Measurements from ENCODE around the gene TAS2R43. TPM values are rescaled to one million over a fixed set of nuclear protein-coding genes. Genes with fewer than 3 reads are reported as not detected.
"Not testable (repeated sequence)": the region's sequence is repeated elsewhere in the genome, so short reads cannot be mapped to it uniquely, and the experiment has no call there.

TAS2R43 gene
- polyA plus RNA-seq, 1 donor from 2014 or later: 0.35 TPM

- no peak for TF ChIP-seq TAF1 (IDR thresholded peaks at IDR 0.05; ENCODE audit: low read depth)
- no peak for TF ChIP-seq EZH2 (IDR thresholded peaks at IDR 0.05; ENCODE audit: borderline replicate concordance, insufficient read depth, low read length, poor library complexity, severe bottlenecking)
- TF ChIP-seq RAD21 (conservative IDR thresholded peaks at IDR 0.05): no peak
- TF ChIP-seq MXI1 (conservative IDR thresholded peaks at IDR 0.05; ENCODE audit: poor library complexity, severe bottlenecking): no peak
- no peaks in the 10 kb centered on the region for H3K9me2 ChIP-seq (ENCODE audit: insufficient read depth, low read length)
- no peak overlapping the region for H3K27ac ChIP-seq (ENCODE audit: low read length)
- H3K36me3 ChIP-seq (ENCODE audit: insufficient read depth, low read length): no peaks in the 10 kb centered on the region
- H3F3A ChIP-seq (ENCODE audit: insufficient read depth, low read length, poor library complexity, severe bottlenecking): no peaks in the 10 kb centered on the region
- H3K4me3 ChIP-seq (ENCODE audit: low read length): no peak overlapping the region
- no peak overlapping the region for H2AFZ ChIP-seq (ENCODE audit: low read depth, low read length)
- no peaks in the 10 kb centered on the region for H3K27me3 ChIP-seq (ENCODE audit: insufficient read depth, low read depth, low read length)
- no peak overlapping the region for H3K9ac ChIP-seq (ENCODE audit: low read length)
- peaks cover 7% of the 10 kb centered on the region for H3K79me2 ChIP-seq (replicated peaks; ENCODE audit: insufficient read depth, low read length)
- peaks cover 4% of the 10 kb centered on the region for H3K9me3 ChIP-seq (ENCODE audit: low read length)
- no peak overlapping the region for H3K4me2 ChIP-seq (ENCODE audit: low read length)
- no peaks in the 10 kb centered on the region for H4K20me1 ChIP-seq (ENCODE audit: insufficient read depth)
Measured at GRCh38 chr12:11055306-11055705, 36.8 kb downstream of the TAS2R43 start.

- not testable (repeated sequence) for H3F3A ChIP-seq (ENCODE audit: insufficient read depth, low read length, poor library complexity, severe bottlenecking); H3K4me2 ChIP-seq (ENCODE audit: low read length); H3K4me3 ChIP-seq (ENCODE audit: low read length); H3K79me2 ChIP-seq (replicated peaks; ENCODE audit: insufficient read depth, low read length); H3K27ac ChIP-seq (ENCODE audit: low read length); H3K9ac ChIP-seq (ENCODE audit: low read length); H3K9me3 ChIP-seq (ENCODE audit: low read length); H3K9me2 ChIP-seq (ENCODE audit: insufficient read depth, low read length); H4K20me1 ChIP-seq (ENCODE audit: insufficient read depth); H3K27me3 ChIP-seq (ENCODE audit: insufficient read depth, low read depth, low read length); H2AFZ ChIP-seq (ENCODE audit: low read depth, low read length)
- H3K36me3 ChIP-seq (ENCODE audit: insufficient read depth, low read length): peaks cover 11% of the 10 kb centered on the region
Measured at GRCh38 chr12:11049806-11050531, 42.1 kb downstream of the TAS2R43 start.

- H3F3A ChIP-seq (ENCODE audit: insufficient read depth, low read length, poor library complexity, severe bottlenecking); H3K4me3 ChIP-seq (ENCODE audit: low read length); H3K9ac ChIP-seq (ENCODE audit: low read length); H3K4me2 ChIP-seq (ENCODE audit: low read length); H3K9me2 ChIP-seq (ENCODE audit: insufficient read depth, low read length); H3K9me3 ChIP-seq (ENCODE audit: low read length); H4K20me1 ChIP-seq (ENCODE audit: insufficient read depth); H3K79me2 ChIP-seq (replicated peaks; ENCODE audit: insufficient read depth, low read length); H3K27ac ChIP-seq (ENCODE audit: low read length); H2AFZ ChIP-seq (ENCODE audit: low read depth, low read length); H3K27me3 ChIP-seq (ENCODE audit: insufficient read depth, low read depth, low read length): not testable (repeated sequence)
- H3K36me3 ChIP-seq (ENCODE audit: insufficient read depth, low read length): peaks cover 11% of the 10 kb centered on the region
Measured at GRCh38 chr12:11041366-11041765, 50.7 kb downstream of the TAS2R43 start.

Small RNA genes within 50 kb of the gene (small RNA-seq; reads per million reads assigned to genes)
- gene AC018630.1: 0 reads per million in 3 experiments

Other genes starting within 250 kb of the TAS2R43 start
- 4.8 and 5.0 TPM in 2 replicates for gene PRR4, start 242.8 kb downstream of the TAS2R43 start, polyA plus RNA-seq
- 18.7 and 25.7 TPM in 2 replicates for gene PRH1, start 208.1 kb downstream of the TAS2R43 start, polyA plus RNA-seq
- gene TAS2R13, start 182.8 kb downstream of the TAS2R43 start, polyA plus RNA-seq: 0.52 and 0.61 TPM in 2 replicates
- gene PRH2, start 163.1 kb downstream of the TAS2R43 start, polyA plus RNA-seq: not detected in 2 replicates
- 13.5 and 14.9 TPM in 2 replicates for gene TAS2R14, start 153.1 kb downstream of the TAS2R43 start, polyA plus RNA-seq
- gene TAS2R50, start 105.4 kb downstream of the TAS2R43 start, polyA plus RNA-seq: 2.4 TPM in 1 of 2 replicates, not detected in the other
- 1.9 and 3.3 TPM in 2 replicates for gene TAS2R20, start 94.0 kb downstream of the TAS2R43 start, polyA plus RNA-seq
- gene TAS2R19, start 69.7 kb downstream of the TAS2R43 start, polyA plus RNA-seq: 5.7 and 11.2 TPM in 2 replicates
- 3.5 and 4.0 TPM in 2 replicates for gene TAS2R31, start 60.9 kb downstream of the TAS2R43 start, polyA plus RNA-seq
- not detected in 2 replicates for gene TAS2R46, start 30.0 kb downstream of the TAS2R43 start, polyA plus RNA-seq
- gene TAS2R30, start 42.3 kb upstream of the TAS2R43 start, polyA plus RNA-seq: 0.40 and 0.53 TPM in 2 replicates
- 19.1 and 22.0 TPM in 2 replicates for gene SMIM10L1, start 78.9 kb upstream of the TAS2R43 start, polyA plus RNA-seq
- gene TAS2R42, start 94.6 kb upstream of the TAS2R43 start, polyA plus RNA-seq: not detected in 2 replicates
- gene PRB3, start 177.4 kb upstream of the TAS2R43 start, polyA plus RNA-seq: not detected in 2 replicates
- not detected in 2 replicates for gene PRB4, start 218.1 kb upstream of the TAS2R43 start, polyA plus RNA-seq

Measured in neural cell (in vitro differentiated cells).